Mesenchymal stem cell (in vitro differentiated cells and primary cell): ENCODE data around the gene VPS35L.
A peak's percentile ranks its signal among the peaks of the same experiment; 100 is the strongest.

Experiments
- DNase-seq: peaks from one replicate; pipeline ENCODE4 v3.0.0-alpha.2; 2013
- H2AFZ ChIP-seq: one replicate; pipeline ENCODE4 v1.6.1; 2013; ENCODE audit warnings: low read depth, mild to moderate bottlenecking, control low read depth, inconsistent platforms, low read length, moderate library complexity
- H2AK5ac ChIP-seq: 2 replicates; pipeline ENCODE4 v1.6.1; 2013; ENCODE audit warnings: low read length, moderate library complexity, mild to moderate bottlenecking, inconsistent platforms; ENCODE audit not compliant: severe bottlenecking
- H2BK120ac ChIP-seq: one replicate; pipeline ENCODE4 v1.6.1; 2013; ENCODE audit warnings: low read depth, mild to moderate bottlenecking, inconsistent platforms, low read length, moderate library complexity
- H2BK12ac ChIP-seq, 2 experiments: one replicate each; pipeline ENCODE4 v1.6.1; 2013; ENCODE audit warnings: inconsistent platforms in 2 of 2, low read length in 2 of 2, mild to moderate bottlenecking in 2 of 2, moderate library complexity in 2 of 2, control low read depth in 1 of 2
- H2BK15ac ChIP-seq: one replicate; pipeline ENCODE4 v1.6.1; 2013; ENCODE audit warnings: mild to moderate bottlenecking, low read depth, inconsistent platforms; ENCODE audit not compliant: poor library complexity, severe bottlenecking
- H2BK5ac ChIP-seq: 2 replicates; pipeline ENCODE4 v1.6.1; 2013; ENCODE audit warnings: low read depth, mild to moderate bottlenecking, low read length, control low read depth, inconsistent platforms; ENCODE audit not compliant: poor library complexity, severe bottlenecking
- H3K14ac ChIP-seq, 2 experiments: one replicate each; pipeline ENCODE4 v1.6.1; 2013; ENCODE audit warnings: inconsistent platforms in 2 of 2, low read length in 2 of 2, control low read depth in 1 of 2, mild to moderate bottlenecking in 1 of 2, moderate library complexity in 1 of 2
- H3K18ac ChIP-seq, 2 experiments: one replicate each; pipeline ENCODE4 v1.6.1; 2013; ENCODE audit warnings: inconsistent platforms in 2 of 2, low read length in 2 of 2, control low read depth in 1 of 2, low read depth in 1 of 2, mild to moderate bottlenecking in 1 of 2
- H3K23ac ChIP-seq, 2 experiments: one replicate each; pipeline ENCODE4 v1.6.1; 2013; ENCODE audit warnings: inconsistent platforms in 2 of 2, low read length in 2 of 2, mild to moderate bottlenecking in 2 of 2, moderate library complexity in 2 of 2, control low read depth in 1 of 2
- H3K27ac ChIP-seq: 2 replicates; pipeline ENCODE4 v1.5.1; 2013; ENCODE audit warnings: mild to moderate bottlenecking, moderate library complexity, low read length, control low read depth, inconsistent platforms; ENCODE audit not compliant: poor library complexity, severe bottlenecking
- H3K27me3 ChIP-seq, 2 experiments: 2 replicates each; pipeline versions ENCODE4 v1.6.1 to v1.7.0; 2013; ENCODE audit warnings: low read length in 2 of 2, mild to moderate bottlenecking in 2 of 2, moderate library complexity in 2 of 2, control low read depth in 1 of 2, inconsistent platforms in 1 of 2; ENCODE audit not compliant: control insufficient read depth in 1 of 2, insufficient read depth in 1 of 2
- H3K36me3 ChIP-seq, 2 experiments: 2 replicates each; pipeline versions ENCODE4 v1.6.1 to v1.7.0; 2013; ENCODE audit warnings: low read length in 2 of 2, control low read depth in 1 of 2, inconsistent platforms in 1 of 2, low read depth in 1 of 2, mild to moderate bottlenecking in 1 of 2; ENCODE audit not compliant: insufficient read depth in 2 of 2, control insufficient read depth in 1 of 2
- H3K4ac ChIP-seq, 2 experiments: one replicate each; pipeline ENCODE4 v1.6.1; 2013; ENCODE audit warnings: inconsistent platforms in 2 of 2, low read length in 2 of 2, mild to moderate bottlenecking in 2 of 2, moderate library complexity in 2 of 2, control low read depth in 1 of 2, low read depth in 1 of 2
- H3K4me1 ChIP-seq: 2 replicates; pipeline ENCODE4 v1.6.1; 2013; ENCODE audit warnings: low read depth, low read length, control low read depth; ENCODE audit not compliant: control insufficient read depth, insufficient read depth
- H3K4me2 ChIP-seq: 2 replicates; pipeline ENCODE4 v1.6.1; 2013; ENCODE audit warnings: low read length, mild to moderate bottlenecking, inconsistent platforms; ENCODE audit not compliant: poor library complexity, severe bottlenecking
- H3K4me3 ChIP-seq, 2 experiments: 2 replicates each; pipeline versions ENCODE4 v1.5.1 to v1.7.0; 2013; ENCODE audit warnings: low read length in 2 of 2, mild to moderate bottlenecking in 2 of 2, control low read depth in 1 of 2, low read depth in 1 of 2; ENCODE audit not compliant: insufficient read depth in 1 of 2
- H3K79me1 ChIP-seq: replicated peaks from 2 replicates; pipeline ENCODE4 v1.6.1; 2013; ENCODE audit warnings: mild to moderate bottlenecking, control low read depth, low read length, inconsistent platforms; ENCODE audit not compliant: poor library complexity, severe bottlenecking
- H3K9ac ChIP-seq: 2 replicates; pipeline ENCODE4 v1.7.0; 2013; ENCODE audit warnings: mild to moderate bottlenecking, low read length, moderate library complexity
- H3K9me3 ChIP-seq: 2 replicates; pipeline ENCODE4 v1.7.0; 2013; ENCODE audit warnings: mild to moderate bottlenecking, low read length; ENCODE audit not compliant: control insufficient read depth
- H4K8ac ChIP-seq: one replicate; pipeline ENCODE4 v1.6.1; 2013; ENCODE audit warnings: inconsistent platforms, mild to moderate bottlenecking, low read length, moderate library complexity
- H4K91ac ChIP-seq: one replicate; pipeline ENCODE4 v1.6.1; 2013; ENCODE audit warnings: mild to moderate bottlenecking, low read length, inconsistent platforms
- WGBS: methylation state at CpG from one replicate; pipeline ENCODE4 v1.1.7; 2013; ENCODE audit warnings: mixed read lengths; 5-methylcytosine and 5-hydroxymethylcytosine counted together

The VPS35L gene

GRCh38 chr16:19525385-19525723 lies 30.1 kb upstream of the VPS35L start:
- Histone ChIP-seq H4K91ac (no peak overlapping the region), H3K27ac (peak overlapping the region; percentile 28), H3K36me3 (peaks cover 4 to 18% of the 10 kb centered on the region in 2 experiments), H3K18ac (no peak overlapping the region), H3K14ac (no peak overlapping the region), H3K4me1 (peaks cover 3% of the 10 kb centered on the region), H3K9ac (peak overlapping the region; percentile 91), H3K27me3 (no peaks in the 10 kb centered on the region), H2AK5ac (no peak overlapping the region), H3K9me3 (no peaks in the 10 kb centered on the region), H2BK5ac (peak overlapping the region; percentile 40), H3K4ac (peak overlapping the region in 1 of 2 experiments; percentile 73), H4K8ac (no peak overlapping the region), H3K4me3 (peak overlapping the region in 1 of 2 experiments; percentile 95), H2BK120ac (no peak overlapping the region), H3K23ac (no peak overlapping the region), H3K79me1 (peaks cover 15% of the 10 kb centered on the region), H2BK15ac (no peak overlapping the region), H2AFZ (peak overlapping the region; percentile 44), H3K4me2 (peak overlapping the region; percentile 71), H2BK12ac (no peak overlapping the region)
- WGBS: no CpG with 5 or more reads among the region's 2 CpGs
- no peak for DNase-seq

GRCh38 chr16:19527161-19527560 lies 28.3 kb upstream of the VPS35L start:
- Histone ChIP-seq H4K8ac (no peak overlapping the region), H2BK120ac (no peak overlapping the region), H3K18ac (no peak overlapping the region), H2AK5ac (no peak overlapping the region), H3K9me3 (no peaks in the 10 kb centered on the region), H3K14ac (no peak overlapping the region), H3K9ac (no peak overlapping the region), H3K4me1 (peaks cover 2% of the 10 kb centered on the region), H4K91ac (no peak overlapping the region), H3K27ac (no peak overlapping the region), H3K4ac (no peak overlapping the region), H2BK5ac (no peak overlapping the region), H2BK15ac (no peak overlapping the region), H3K23ac (no peak overlapping the region), H3K4me3 (no peak overlapping the region), H3K79me1 (peaks cover 17% of the 10 kb centered on the region), H2AFZ (no peak overlapping the region), H2BK12ac (no peak overlapping the region), H3K4me2 (no peak overlapping the region), H3K27me3 (no peaks in the 10 kb centered on the region), H3K36me3 (peaks cover 4 to 22% of the 10 kb centered on the region in 2 experiments)
- WGBS: 100% methylated on average over 1 of the region's 1 CpG
- DNase-seq: no peak

- 98% methylated on average over 3 of the region's 3 CpGs for WGBS
- Histone ChIP-seq H3K4me1 (no peaks in the 10 kb centered on the region), H3K4ac (no peak overlapping the region), H3K14ac (no peak overlapping the region), H2BK15ac (no peak overlapping the region), H2BK120ac (no peak overlapping the region), H2BK12ac (no peak overlapping the region), H3K4me3 (no peak overlapping the region), H2BK5ac (no peak overlapping the region), H3K9me3 (no peaks in the 10 kb centered on the region), H3K36me3 (peaks cover 4 to 37% of the 10 kb centered on the region in 2 experiments), H3K18ac (no peak overlapping the region), H4K8ac (no peak overlapping the region), H3K23ac (no peak overlapping the region), H4K91ac (no peak overlapping the region), H3K79me1 (peaks cover 17% of the 10 kb centered on the region), H3K9ac (no peak overlapping the region), H2AK5ac (no peak overlapping the region), H3K4me2 (no peak overlapping the region), H3K27me3 (no peaks in the 10 kb centered on the region), H2AFZ (no peak overlapping the region), H3K27ac (no peak overlapping the region)
- no peak for DNase-seq
These were observed 26.8 kb upstream of the VPS35L start for GRCh38 chr16:19528666-19529065.

GRCh38 chr16:19532601-19533000 lies 22.9 kb upstream of the VPS35L start:
- Histone ChIP-seq H2AK5ac (no peak overlapping the region), H3K9me3 (no peaks in the 10 kb centered on the region), H3K27ac (no peak overlapping the region), H3K4me2 (no peak overlapping the region), H3K27me3 (no peaks in the 10 kb centered on the region), H2BK15ac (no peak overlapping the region), H2BK12ac (no peak overlapping the region), H3K4ac (no peak overlapping the region), H3K4me1 (no peaks in the 10 kb centered on the region), H3K9ac (no peak overlapping the region), H3K79me1 (peaks cover 9% of the 10 kb centered on the region), H3K18ac (no peak overlapping the region), H3K14ac (no peak overlapping the region), H3K4me3 (no peak overlapping the region), H3K36me3 (peaks cover 4 to 72% of the 10 kb centered on the region in 2 experiments), H3K23ac (no peak overlapping the region), H4K91ac (no peak overlapping the region), H2BK5ac (no peak overlapping the region), H4K8ac (no peak overlapping the region), H2BK120ac (no peak overlapping the region), H2AFZ (no peak overlapping the region)
- DNase-seq: no peak
- no CpG with 5 or more reads among the region's 1 CpG for WGBS
